MM.1S (cell line): ENCODE data around the gene FASLG.

Experiments used
- CTCF ChIP-seq: fragments of 300-600 bp; sonication (generic); IDR thresholded peaks from 2 replicates; pipeline ENCODE4 v1.5.1; 2016; ENCODE audit warnings: antibody characterized with exemption, low read length, mixed read lengths
- EZH2 ChIP-seq: fragments of 300-600 bp; sonication (generic); optimal IDR thresholded peaks from 2 replicates; pipeline ENCODE3; 2017; ENCODE audit warnings: low read depth, mild to moderate bottlenecking, antibody characterized with exemption, low read length, mixed read lengths

- TF ChIP-seq CTCF (no peak), EZH2 (no peak)
These were observed 21.4 kb upstream of the FASLG start for GRCh38 chr1:172637522-172637921.
